Panc1 (cell line): ENCODE data around the gene ZNF433. TPM values are rescaled to one million over a fixed set of nuclear protein-coding genes. Genes with fewer than 3 reads are reported as not detected.

Source experiments
- ATAC-seq: fragments of 200-7000 bp; cut with Tn5 transposase; 2 replicates; pipeline ENCODE4 v1.9.1; 2020; ENCODE audit warnings: mild to moderate bottlenecking, moderate library complexity
- BruUV-seq: library from RNA; stranded (reverse); fragments of 400-500 nt; replicated peaks from 2 replicates; lab custom pipeline; 2021; lab: Mats Ljungman, UMichigan
- CTCF ChIA-PET: fragments of 300-600 bp; sonication (Branson Sonifier 250); formaldehyde crosslinking; loops from one replicate; lab custom pipeline; 2022; ENCODE audit warnings: antibody characterized with exemption; lab: Charles Lee
- POLR2A ChIA-PET: fragments of 300-600 bp; sonication (Branson Sonifier 250); formaldehyde crosslinking; loops from one replicate; lab custom pipeline; 2022; ENCODE audit warnings: antibody characterized with exemption; lab: Charles Lee
- DNase-seq: peaks from one replicate; pipeline ENCODE4 v3.0.0-alpha.2; 2010; ENCODE audit warnings: low read depth, low spot score
- H3K27ac ChIP-seq: 2 replicates; pipeline ENCODE4 v1.5.1; 2011; ENCODE audit warnings: mild to moderate bottlenecking, low read length, inconsistent platforms
- H3K27me3 ChIP-seq: fragments of 200-500 bp; sonication (Bioruptor generic); 2 replicates; pipeline ENCODE4 v1.6.0; 2014; ENCODE audit warnings: low read length, inconsistent platforms; ENCODE audit not compliant: control insufficient read depth, insufficient read depth
- H3K36me3 ChIP-seq: fragments of 200-500 bp; sonication (Bioruptor generic); 2 replicates; pipeline ENCODE4 v1.5.1; 2014; ENCODE audit warnings: inconsistent platforms, mild to moderate bottlenecking, low read length, moderate library complexity; ENCODE audit not compliant: control insufficient read depth, insufficient read depth
- H3K4me1 ChIP-seq: 2 replicates; pipeline ENCODE4 v1.5.1; 2011; ENCODE audit warnings: inconsistent platforms, mild to moderate bottlenecking, low read length, moderate library complexity; ENCODE audit not compliant: control insufficient read depth, insufficient read depth
- H3K4me3 ChIP-seq, 2 experiments: 2 replicates each; pipeline ENCODE4 v1.5.1; 2011 to 2012; ENCODE audit warnings: low read depth in 2 of 2, low read length in 2 of 2, mild to moderate bottlenecking in 2 of 2, inconsistent platforms in 1 of 2, moderate library complexity in 1 of 2
- H3K9me3 ChIP-seq: fragments of 200-500 bp; sonication (Bioruptor generic); 2 replicates; pipeline ENCODE4 v1.5.1; 2014; ENCODE audit warnings: low read depth, mild to moderate bottlenecking, inconsistent platforms, low read length, moderate library complexity; ENCODE audit not compliant: control insufficient read depth, insufficient read depth
- CTCF ChIP-seq: fragments of 450-650 bp; IDR thresholded peaks from 2 replicates; pipeline ENCODE4 v1.5.1; 2017; ENCODE audit warnings: mild to moderate bottlenecking
- POLR2AphosphoS5 ChIP-seq: IDR thresholded peaks from 2 replicates; pipeline ENCODE4 v1.6.1; 2012; ENCODE audit warnings: mild to moderate bottlenecking, low read depth, low read length, moderate library complexity
- REST ChIP-seq, 2 experiments: IDR thresholded peaks; 2 replicates each; pipeline ENCODE4 v1.6.1; 2011 to 2012; ENCODE audit warnings: low read depth in 2 of 2, control low read depth in 1 of 2, low read length in 1 of 2, mild to moderate bottlenecking in 1 of 2, moderate library complexity in 1 of 2; ENCODE audit not compliant: insufficient read depth in 1 of 2
- SIN3A ChIP-seq: IDR thresholded peaks from 2 replicates; pipeline ENCODE4 v1.6.1; 2012; ENCODE audit warnings: low read depth, mild to moderate bottlenecking, low read length, moderate library complexity, borderline replicate concordance; ENCODE audit not compliant: insufficient read depth
- TCF7L2 ChIP-seq: IDR thresholded peaks from 2 replicates; pipeline ENCODE4 v1.6.1; 2011; ENCODE audit warnings: mild to moderate bottlenecking, low read depth, low read length, inconsistent platforms
- in situ Hi-C: cut with HindIII; loops from 2 replicates; pipeline ENCODE4 v1.10.0; 2016; ENCODE audit warnings: low sequenced_read_pairs, low pct_unique_long_range_greater_than_20kb
- intact Hi-C: fragments of 100-400 bp; cut with micrococcal nuclease; formaldehyde crosslinking; loops from one replicate; pipeline ENCODE4 v1.10.0; 2022; ENCODE audit not compliant: unreplicated experiment
- total RNA-seq: library from RNA; stranded (reverse); gene quantifications from one replicate; pipeline ENCODE4 v1.2.1, GENCODE V29; 2021; ENCODE audit not compliant: unreplicated experiment

ZNF433 gene
- total RNA-seq, 1 experiment from 2014 or later: 4.7 TPM

GRCh38 chr19:11986754-11987153 lies 48.7 kb downstream of the ZNF433 start:
- peaks cover 4% of the 10 kb centered on the region; the same call in 1 of the 2 replicates for H3K9me3 ChIP-seq
- intact Hi-C loops (loop anchor here (5.0 to 10.0 kb wide), 2 partner anchors 62 to 189 kb away; partner anchors contain the start of genes ZNF491 and ZNF700), in situ Hi-C loops (no loop called here)
- no peaks in the 10 kb centered on the region for H3K27me3 ChIP-seq
- H3K4me1 ChIP-seq: no peaks in the 10 kb centered on the region
- DNase-seq (no peak), ATAC-seq (no peak)
- no peak for TF ChIP-seq POLR2AphosphoS5
- no peak for TF ChIP-seq TCF7L2
- no peak for TF ChIP-seq SIN3A
- TF ChIP-seq CTCF: no peak
- no peak overlapping the region; the same call in 1 of the 2 replicates for H3K27ac ChIP-seq
- no TSS peak for BruUV-seq
- no peaks in the 10 kb centered on the region; the same call in 1 of the 2 replicates for H3K36me3 ChIP-seq
- CTCF ChIA-PET: no interaction called here
- no peak overlapping the region for H3K4me3 ChIP-seq
- POLR2A ChIA-PET: interaction anchor here (0.6 kb wide), 2 partner anchors 30 to 242 kb away, joined by 3 to 11 read pairs; no protein-coding TSS in a partner anchor

- in situ Hi-C loops: no loop called here
- intact Hi-C loops: loop anchor here (5.0 to 10.0 kb wide), 2 partner anchors 60 to 188 kb away; partner anchors contain the start of genes ZNF491 and ZNF700
- ChIA-PET POLR2A (no interaction called here), CTCF (interaction anchor here (1.2 kb wide), 1 partner anchor 21 kb away, joined by 3 read pairs; no protein-coding TSS in a partner anchor)
- BruUV-seq: no TSS peak
- Histone ChIP-seq H3K27me3 (no peaks in the 10 kb centered on the region), H3K9me3 (peaks cover 19% of the 10 kb centered on the region; the same call in 1 of the 2 replicates), H3K4me1 (no peaks in the 10 kb centered on the region), H3K36me3 (no peaks in the 10 kb centered on the region), H3K27ac (no peak overlapping the region), H3K4me3 (no peak overlapping the region)
- TF ChIP-seq REST (IDR thresholded peaks at IDR 0.05; ENCODE audit: insufficient read depth in 1 of 2, low read depth in 2 of 2, low read length in 1 of 2): no peak
- no peak for TF ChIP-seq TCF7L2
- peak; percentile 42 for TF ChIP-seq CTCF
- no peak for ATAC-seq
- no peak for DNase-seq
Observed at GRCh38 chr19:11984986-11985385, 50.5 kb downstream of the ZNF433 start.
